ENCODE measurements around the gene SLC35F4.

DNA sequence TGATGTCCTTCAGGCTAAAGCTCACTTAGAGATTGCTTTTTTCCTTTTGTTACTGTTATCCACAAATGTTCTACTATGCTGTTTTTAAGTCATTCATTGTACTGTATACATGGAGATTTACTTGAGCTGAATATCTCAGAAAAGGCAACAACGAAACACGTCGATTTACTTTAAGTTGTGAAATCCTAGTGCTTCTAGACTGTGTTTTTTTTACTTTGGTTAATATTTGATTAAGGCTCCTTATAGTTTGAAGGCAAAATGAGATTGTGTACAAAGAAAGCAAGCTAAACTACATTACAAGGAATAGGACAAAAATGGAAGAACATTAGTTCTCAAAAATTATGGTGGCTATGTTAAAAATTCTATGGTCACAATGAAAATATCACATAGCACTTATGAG, 114.5 kb downstream of the SLC35F4 start:
- TF ChIP-seq, protein P1, sequence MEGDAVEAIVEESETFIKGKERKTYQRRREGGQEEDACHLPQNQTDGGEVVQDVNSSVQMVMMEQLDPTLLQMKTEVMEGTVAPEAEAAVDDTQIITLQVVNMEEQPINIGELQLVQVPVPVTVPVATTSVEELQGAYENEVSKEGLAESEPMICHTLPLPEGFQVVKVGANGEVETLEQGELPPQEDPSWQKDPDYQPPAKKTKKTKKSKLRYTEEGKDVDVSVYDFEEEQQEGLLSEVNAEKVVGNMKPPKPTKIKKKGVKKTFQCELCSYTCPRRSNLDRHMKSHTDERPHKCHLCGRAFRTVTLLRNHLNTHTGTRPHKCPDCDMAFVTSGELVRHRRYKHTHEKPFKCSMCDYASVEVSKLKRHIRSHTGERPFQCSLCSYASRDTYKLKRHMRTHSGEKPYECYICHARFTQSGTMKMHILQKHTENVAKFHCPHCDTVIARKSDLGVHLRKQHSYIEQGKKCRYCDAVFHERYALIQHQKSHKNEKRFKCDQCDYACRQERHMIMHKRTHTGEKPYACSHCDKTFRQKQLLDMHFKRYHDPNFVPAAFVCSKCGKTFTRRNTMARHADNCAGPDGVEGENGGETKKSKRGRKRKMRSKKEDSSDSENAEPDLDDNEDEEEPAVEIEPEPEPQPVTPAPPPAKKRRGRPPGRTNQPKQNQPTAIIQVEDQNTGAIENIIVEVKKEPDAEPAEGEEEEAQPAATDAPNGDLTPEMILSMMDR (conservative IDR thresholded peaks at IDR 0.05; ENCODE audit: low read depth, low read length): no peak
- TF ChIP-seq EZH2 (IDR thresholded peaks at IDR 0.05; ENCODE audit: borderline replicate concordance, low read depth, low read length, poor library complexity, severe bottlenecking): no peak
